ENCODE data around the gene PSD2.

Gene PSD2

GRCh38 chr5:139812836-139813805 lies 17.5 kb downstream of the PSD2 start:
- DNase-seq: no peak

DNA sequence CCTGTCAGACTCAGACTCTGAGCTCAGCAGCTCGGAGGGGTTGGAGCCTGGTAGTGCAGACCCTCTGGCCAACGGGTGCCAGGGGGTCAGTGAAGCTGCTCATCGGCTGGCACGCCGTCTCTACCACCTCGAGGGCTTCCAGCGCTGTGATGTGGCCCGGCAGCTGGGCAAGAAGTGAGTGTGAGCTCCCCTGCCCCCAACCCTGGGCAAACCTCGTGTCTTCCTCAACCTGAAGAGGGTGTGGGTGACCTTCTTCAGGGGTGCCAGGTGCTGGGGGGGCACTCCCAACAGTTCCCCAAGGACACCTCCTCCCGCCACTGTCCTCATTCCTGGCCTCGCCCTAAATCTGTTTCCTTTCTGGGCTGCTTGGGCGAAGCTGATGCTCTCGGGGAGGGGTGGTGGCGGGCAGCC lies 18.6 kb downstream of the PSD2 start:
- no peak for DNase-seq

DNA sequence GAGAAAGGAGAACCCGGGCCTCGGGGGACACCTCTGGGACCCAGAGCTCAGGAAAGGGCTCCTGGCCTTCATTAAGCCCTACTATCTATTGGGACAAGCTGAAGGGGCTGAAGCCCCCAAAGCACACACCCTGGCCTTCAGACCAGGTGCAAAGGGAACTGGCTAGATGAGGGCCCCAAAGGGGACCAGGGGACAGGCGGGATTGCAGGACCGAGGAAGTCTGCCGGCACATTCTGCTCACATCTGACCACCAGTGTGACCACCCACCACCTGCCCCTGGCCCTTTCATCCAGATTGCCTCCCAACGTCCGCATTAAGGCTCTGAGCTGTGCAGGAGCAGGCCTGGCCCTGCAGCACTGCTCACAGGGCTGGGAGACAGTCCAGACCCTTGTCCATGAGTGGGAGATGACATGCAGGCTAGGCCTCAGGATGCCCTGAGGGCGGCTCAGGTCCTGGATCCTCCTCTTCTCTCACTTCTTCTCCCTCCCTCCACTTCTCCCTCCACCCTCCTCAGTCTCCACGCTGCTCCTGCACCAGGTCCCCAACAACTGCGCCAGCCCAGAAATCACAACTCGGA lies 19.2 kb downstream of the PSD2 start:
- DNase-seq: no peak

- no peak for DNase-seq
Measured at GRCh38 chr5:139816566-139816965, 21.0 kb downstream of the PSD2 start.

GRCh38 chr5:139817362-139817761 lies 21.8 kb downstream of the PSD2 start:
- DNase-seq: no peak

DNA sequence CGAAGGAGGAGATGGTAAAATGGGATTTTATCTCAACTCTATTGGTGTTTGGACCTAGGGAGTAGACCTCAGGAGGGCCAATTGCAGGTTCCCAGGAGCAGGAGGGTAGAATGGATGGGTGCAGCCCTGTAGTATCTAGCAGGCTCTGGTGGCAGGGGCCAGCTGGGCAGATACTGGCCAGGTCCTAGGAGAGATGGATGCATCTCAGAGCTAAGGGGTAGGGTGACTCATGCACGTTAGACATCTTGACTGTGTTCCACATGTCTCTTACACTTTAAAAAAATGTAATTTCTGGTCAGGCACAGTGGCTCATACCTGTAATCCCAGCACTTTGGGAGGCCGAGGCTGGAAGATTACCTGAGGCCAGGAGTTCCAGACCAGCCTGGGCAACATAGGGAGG lies 22.4 kb downstream of the PSD2 start:
- no peak for DNase-seq

- DNase-seq: no peak
Measured at GRCh38 chr5:139820130-139820529, 24.5 kb downstream of the PSD2 start.

GRCh38 chr5:139820606-139821005 lies 25.0 kb downstream of the PSD2 start:
- DNase-seq: no peak

- DNase-seq: no peak
Measured at GRCh38 chr5:139821806-139822552, 26.4 kb downstream of the PSD2 start.

GRCh38 chr5:139822553-139823425 lies 27.2 kb downstream of the PSD2 start:
- DNase-seq: no peak

DNA sequence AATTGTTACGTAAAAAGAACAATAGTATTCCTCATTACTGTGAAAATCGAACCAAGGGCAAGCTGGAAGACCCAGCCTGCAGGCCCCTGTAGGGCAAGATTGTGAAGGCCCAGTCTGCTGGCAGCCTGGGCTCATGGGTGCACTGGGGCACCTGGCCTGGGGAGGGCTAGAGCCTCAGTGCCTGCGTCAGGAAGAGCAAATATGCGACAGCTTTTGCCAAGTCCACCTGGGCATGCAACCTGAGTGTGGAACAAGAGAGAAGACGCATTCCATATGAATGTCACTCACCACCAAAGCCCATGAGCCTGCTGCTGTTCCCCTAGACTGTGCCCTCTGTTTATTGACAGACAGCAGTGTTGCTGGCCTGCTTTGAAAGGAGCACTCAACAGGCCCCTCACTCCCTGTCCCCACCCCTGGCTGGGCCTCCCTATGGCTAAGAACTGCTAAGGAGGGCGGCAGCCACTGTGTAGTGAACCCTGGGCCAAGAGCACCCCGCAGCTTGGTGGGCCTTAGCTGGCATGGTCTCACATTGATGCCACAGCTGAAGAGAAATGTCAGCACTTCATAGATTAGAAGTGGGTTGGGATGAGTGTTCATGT lies 28.2 kb downstream of the PSD2 start:
- DNase-seq: no peak

GRCh38 chr5:139825690-139826089 lies 30.1 kb downstream of the PSD2 start:
- no peak for DNase-seq

GRCh38 chr5:139828207-139828895 lies 32.7 kb downstream of the PSD2 start:
- no peak for DNase-seq

DNA sequence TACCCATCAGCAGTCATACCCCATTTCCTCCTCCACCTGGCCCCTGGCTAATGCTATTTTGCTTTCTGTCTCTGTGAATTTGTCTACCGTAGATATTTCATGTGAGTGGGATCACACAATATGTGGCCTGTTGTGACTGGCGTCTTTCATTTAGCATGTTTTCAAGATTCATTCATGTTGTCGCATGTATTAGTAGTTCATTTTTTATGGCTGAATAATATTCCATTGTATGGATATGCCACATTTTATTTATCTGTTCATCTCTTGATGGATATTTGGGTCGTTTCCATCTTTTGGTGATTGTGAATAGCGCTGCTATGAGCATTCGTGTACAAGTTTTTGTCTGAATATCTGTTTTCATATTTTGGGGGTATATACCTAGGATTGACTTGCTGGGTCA lies 33.9 kb downstream of the PSD2 start:
- no peak for DNase-seq

DNA sequence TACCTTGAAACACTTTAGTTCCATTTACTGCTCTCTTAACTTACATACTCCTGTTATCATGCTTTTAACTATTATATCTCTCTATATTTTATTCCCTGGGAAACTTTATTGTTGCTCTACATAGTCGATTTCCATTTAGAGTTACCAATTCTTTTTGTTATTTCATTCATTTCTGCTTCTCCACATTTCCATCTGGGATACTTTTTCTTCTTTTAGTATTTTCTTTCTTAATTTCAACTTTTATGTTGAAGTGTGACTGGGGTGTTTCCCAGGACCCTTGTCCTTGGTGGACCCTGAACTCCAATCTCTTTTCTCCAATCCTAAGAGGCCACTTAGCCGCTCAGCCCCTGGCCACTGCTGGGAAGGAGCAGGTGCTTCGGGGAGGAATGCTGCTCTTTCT lies 36.0 kb downstream of the PSD2 start:
- DNase-seq: no peak

GRCh38 chr5:139833525-139833924 lies 37.9 kb downstream of the PSD2 start:
- DNase-seq: no peak

GRCh38 chr5:139835656-139836055 lies 40.0 kb downstream of the PSD2 start:
- DNase-seq: no peak

GRCh38 chr5:139836469-139837208 lies 41.0 kb downstream of the PSD2 start:
- DNase-seq: no peak

DNA sequence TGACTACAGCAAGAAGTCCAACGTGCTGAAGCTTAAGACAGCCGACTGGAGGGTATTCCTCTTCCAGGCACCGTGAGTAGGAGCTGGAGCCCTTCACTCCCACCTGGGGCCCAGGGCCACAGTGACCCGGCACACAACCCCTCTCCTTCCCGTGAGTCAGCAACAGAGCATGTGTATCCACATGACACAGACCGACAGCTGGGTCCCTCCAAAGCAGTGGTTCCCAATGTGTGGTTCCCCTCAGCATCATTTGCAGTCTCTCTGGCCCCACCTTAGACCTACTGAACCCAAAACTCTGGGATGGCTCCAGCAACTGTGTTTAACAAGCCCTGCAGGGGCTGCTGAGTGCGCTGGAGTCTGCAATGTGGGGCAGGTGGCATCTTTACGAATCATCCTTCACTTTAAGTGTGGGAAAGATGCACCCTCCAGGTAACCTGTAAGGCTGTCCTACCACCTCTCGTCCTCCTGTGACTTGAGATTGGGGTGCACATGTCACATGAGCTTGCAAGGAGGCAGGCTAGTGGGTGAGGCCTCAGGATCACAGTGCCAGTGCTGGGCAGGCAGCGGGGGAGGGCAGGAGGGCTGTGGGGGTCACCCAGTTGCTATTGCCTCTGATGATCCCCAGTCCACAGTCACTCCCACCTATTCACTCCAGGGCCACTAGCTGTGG lies 42.2 kb downstream of the PSD2 start:
- DNase-seq: no peak
